ENCODE data around the gene ZNF587B. TPM values are rescaled to one million over a fixed set of nuclear protein-coding genes. Genes with fewer than 3 reads are reported as not detected.
"Not testable (repeated sequence)": the region's sequence is repeated elsewhere in the genome, so short reads cannot be mapped to it uniquely, and the experiment has no call there.

ZNF587B gene
- total and polyA plus RNA-seq, 5 donors = 4.3 to 9.3 (median 6.4) TPM

- ATAC-seq (peak; percentile 89 to 92), DNase-seq (peak; percentile 86 to 91 (median 88))
These were observed 10.5 kb upstream of the ZNF587B start for GRCh38 chr19:57819475-57820148.

GRCh38 chr19:57820599-57820998 lies 9.5 kb upstream of the ZNF587B start:
- Histone ChIP-seq H3K27ac (ENCODE audit: low read length) (no peak overlapping the region), H3K27me3 (ENCODE audit: control insufficient read depth, insufficient read depth) (no peaks in the 10 kb centered on the region), H3K9me3 (ENCODE audit: control insufficient read depth, low read length) (no peaks in the 10 kb centered on the region), H3K4me1 (ENCODE audit: control insufficient read depth, insufficient read depth, low read length) (peaks cover 5% of the 10 kb centered on the region), H3K4me3 (ENCODE audit: low read length) (peak overlapping the region; percentile 98)
- intact Hi-C loops (cut with DNase I) = no loop called here
- 75% methylated on average over 6 of the region's 6 CpGs for WGBS
- ATAC-seq (no peak), DNase-seq (no peak)

More at GRCh38 chr19:57819475-57820148, 10.5 kb upstream of the ZNF587B start:
- Histone ChIP-seq H3K9me3 (ENCODE audit: control insufficient read depth, low read length) (no peaks in the 10 kb centered on the region), H3K27ac (ENCODE audit: low read length) (peak overlapping the region; percentile 91), H3K4me3 (ENCODE audit: low read length) (peak overlapping the region; percentile 98), H3K4me1 (ENCODE audit: control insufficient read depth, insufficient read depth, low read length) (peaks cover 5% of the 10 kb centered on the region), H3K27me3 (ENCODE audit: control insufficient read depth, insufficient read depth) (no peaks in the 10 kb centered on the region)
- intact Hi-C loops (cut with DNase I) = no loop called here
- WGBS = under 1% methylated on average over 44 of the region's 44 CpGs

DNA sequence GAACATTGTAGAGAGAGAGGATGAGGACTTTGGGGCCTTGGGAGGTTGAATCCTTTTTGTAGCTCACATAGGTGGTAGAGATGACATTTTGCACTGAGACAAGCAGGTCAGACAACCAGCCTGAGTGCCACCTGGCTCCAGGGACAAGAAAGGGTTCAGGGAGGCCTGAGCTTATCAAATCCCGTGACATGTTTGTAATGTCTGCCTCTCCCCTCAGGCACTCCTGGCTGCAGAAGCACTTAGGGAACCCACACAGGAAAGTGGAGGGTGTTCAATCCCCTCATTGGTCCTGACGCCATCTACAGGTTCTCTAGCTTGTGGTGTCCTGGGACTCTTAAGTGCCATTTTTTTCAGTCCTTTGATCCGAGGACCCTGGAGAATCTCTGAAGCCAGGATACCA lies 9.0 kb upstream of the ZNF587B start:
- ATAC-seq; H3K9me3 ChIP-seq (ENCODE audit: control insufficient read depth, low read length); H3K27ac ChIP-seq (ENCODE audit: low read length); intact Hi-C loops (cut with DNase I); H3K27me3 ChIP-seq (ENCODE audit: control insufficient read depth, insufficient read depth); H3K4me1 ChIP-seq (ENCODE audit: control insufficient read depth, insufficient read depth, low read length); H3K4me3 ChIP-seq (ENCODE audit: low read length); DNase-seq: not testable (repeated sequence)
- 55% methylated on average over 3 of the region's 3 CpGs for WGBS

DNA sequence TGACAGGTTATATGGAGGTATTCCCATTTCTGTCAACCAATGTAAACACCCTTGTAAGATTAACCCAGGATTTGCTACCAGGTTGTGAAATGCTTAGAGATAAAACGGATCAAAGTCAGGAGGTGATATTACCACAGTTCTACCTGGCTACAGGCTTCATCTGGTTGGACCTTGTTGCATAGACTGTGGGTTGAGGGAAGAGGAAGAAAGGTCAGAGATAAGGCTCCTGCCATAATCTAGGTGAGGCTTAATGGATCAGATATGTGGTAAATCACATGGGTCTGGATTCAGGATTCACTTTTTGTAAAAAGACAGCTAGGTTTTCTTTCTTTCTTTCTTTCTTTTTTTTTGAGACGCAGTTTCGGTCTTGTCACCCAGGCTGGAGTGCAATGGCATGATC lies 8.6 kb upstream of the ZNF587B start:
- ATAC-seq; intact Hi-C loops (cut with DNase I); H3K9me3 ChIP-seq (ENCODE audit: control insufficient read depth, low read length); H3K4me1 ChIP-seq (ENCODE audit: control insufficient read depth, insufficient read depth, low read length); H3K27ac ChIP-seq (ENCODE audit: low read length); DNase-seq; H3K27me3 ChIP-seq (ENCODE audit: control insufficient read depth, insufficient read depth); H3K4me3 ChIP-seq (ENCODE audit: low read length): not testable (repeated sequence)
- 98% methylated on average over 3 of the region's 3 CpGs for WGBS

GRCh38 chr19:57823155-57823554 lies 6.9 kb upstream of the ZNF587B start:
- intact Hi-C loops (cut with DNase I); H3K9me3 ChIP-seq (ENCODE audit: control insufficient read depth, low read length); H3K27ac ChIP-seq (ENCODE audit: low read length); H3K4me1 ChIP-seq (ENCODE audit: control insufficient read depth, insufficient read depth, low read length); H3K4me3 ChIP-seq (ENCODE audit: low read length); ATAC-seq; H3K27me3 ChIP-seq (ENCODE audit: control insufficient read depth, insufficient read depth); DNase-seq: not testable (repeated sequence)
- 70% methylated on average over 2 of the region's 2 CpGs for WGBS

DNA sequence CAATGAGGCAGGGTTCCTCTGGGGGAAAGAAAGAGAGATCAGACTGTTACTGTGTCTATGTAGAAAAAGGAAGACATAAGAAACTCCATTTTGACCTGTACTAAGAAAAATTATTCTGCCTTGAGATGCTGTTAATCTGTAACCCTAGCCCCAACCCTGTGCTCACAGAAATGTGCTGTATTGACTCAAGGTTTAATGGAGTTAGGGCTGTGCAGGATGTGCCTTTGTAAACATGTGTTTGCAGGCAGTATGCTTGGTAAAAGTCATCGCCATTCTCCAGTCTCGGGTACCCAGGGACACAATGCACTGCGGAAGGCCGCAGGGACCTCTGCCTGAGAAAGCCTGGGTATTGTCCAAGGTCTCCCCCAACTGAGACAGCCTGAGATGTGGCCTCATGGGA lies 6.5 kb upstream of the ZNF587B start:
- H3K4me1 ChIP-seq (ENCODE audit: control insufficient read depth, insufficient read depth, low read length); H3K9me3 ChIP-seq (ENCODE audit: control insufficient read depth, low read length); DNase-seq; intact Hi-C loops (cut with DNase I); H3K27ac ChIP-seq (ENCODE audit: low read length); H3K4me3 ChIP-seq (ENCODE audit: low read length); ATAC-seq; H3K27me3 ChIP-seq (ENCODE audit: control insufficient read depth, insufficient read depth): not testable (repeated sequence)
- WGBS = 78% methylated on average over 4 of the region's 4 CpGs

GRCh38 chr19:57825511-57825910 lies 4.6 kb upstream of the ZNF587B start:
- H3K4me1 ChIP-seq (ENCODE audit: control insufficient read depth, insufficient read depth, low read length) = peaks cover 4% of the 10 kb centered on the region
- intact Hi-C loops (cut with DNase I) = no loop called here
- no peaks in the 10 kb centered on the region for H3K27me3 ChIP-seq (ENCODE audit: control insufficient read depth, insufficient read depth)
- no peak overlapping the region for H3K27ac ChIP-seq (ENCODE audit: low read length)
- WGBS = 84% methylated on average over 6 of the region's 6 CpGs
- no peak for ATAC-seq
- H3K4me3 ChIP-seq (ENCODE audit: low read length) = no peak overlapping the region
- no peaks in the 10 kb centered on the region for H3K9me3 ChIP-seq (ENCODE audit: control insufficient read depth, low read length)
- DNase-seq = no peak

GRCh38 chr19:57829316-57829715 lies 783 bp upstream of the ZNF587B start:
- H3K9me3 ChIP-seq (ENCODE audit: control insufficient read depth, low read length) = no peaks in the 10 kb centered on the region
- ATAC-seq = no peak
- 38% methylated on average over 5 of the region's 5 CpGs for WGBS
- intact Hi-C loops (cut with DNase I) = no loop called here
- DNase-seq = no peak
- no peaks in the 10 kb centered on the region for H3K27me3 ChIP-seq (ENCODE audit: control insufficient read depth, insufficient read depth)
- H3K27ac ChIP-seq (ENCODE audit: low read length) = peak overlapping the region; percentile 6
- H3K4me1 ChIP-seq (ENCODE audit: control insufficient read depth, insufficient read depth, low read length) = no peaks in the 10 kb centered on the region
- H3K4me3 ChIP-seq (ENCODE audit: low read length) = no peak overlapping the region

GRCh38 chr19:57836991-57837390 lies 6.9 kb downstream of the ZNF587B start:
- H3K4me3 ChIP-seq (ENCODE audit: low read length); H3K27me3 ChIP-seq (ENCODE audit: control insufficient read depth, insufficient read depth); intact Hi-C loops (cut with DNase I); H3K4me1 ChIP-seq (ENCODE audit: control insufficient read depth, insufficient read depth, low read length); H3K9me3 ChIP-seq (ENCODE audit: control insufficient read depth, low read length); H3K27ac ChIP-seq (ENCODE audit: low read length); DNase-seq; ATAC-seq: not testable (repeated sequence)
- 90% methylated on average over 5 of the region's 5 CpGs for WGBS

DNA sequence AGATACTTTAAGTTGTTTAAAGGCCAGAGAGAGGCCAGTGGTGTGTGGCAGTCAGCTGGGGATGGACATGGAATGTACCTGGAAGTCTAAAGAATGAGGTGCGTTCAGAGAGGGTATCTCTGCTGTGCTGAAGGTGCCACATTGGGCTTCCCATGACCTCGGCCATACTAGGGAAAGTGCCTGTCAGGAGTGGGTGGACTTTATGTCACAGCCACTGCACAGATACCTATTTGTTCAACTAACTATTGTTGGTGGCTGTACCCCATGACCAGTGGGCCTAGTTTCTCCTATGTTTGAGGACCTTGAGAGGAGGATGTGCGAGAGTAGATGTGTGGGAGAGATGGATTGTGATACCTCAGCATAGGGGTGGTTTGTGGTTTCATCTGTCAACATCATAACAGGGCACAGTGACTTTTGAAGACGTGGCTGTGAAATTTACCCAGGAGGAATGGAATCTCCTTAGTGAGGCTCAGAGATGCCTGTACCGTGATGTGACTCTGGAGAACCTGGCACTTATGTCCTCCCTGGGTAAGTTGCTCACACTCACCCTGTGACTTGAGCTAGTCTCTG lies 8.6 kb downstream of the ZNF587B start:
- ATAC-seq; H3K27ac ChIP-seq (ENCODE audit: low read length); H3K4me3 ChIP-seq (ENCODE audit: low read length); H3K4me1 ChIP-seq (ENCODE audit: control insufficient read depth, insufficient read depth, low read length); DNase-seq; intact Hi-C loops (cut with DNase I); H3K9me3 ChIP-seq (ENCODE audit: control insufficient read depth, low read length); H3K27me3 ChIP-seq (ENCODE audit: control insufficient read depth, insufficient read depth): not testable (repeated sequence)
- 89% methylated on average over 5 of the region's 5 CpGs for WGBS

GRCh38 chr19:57841122-57841763 lies 11.1 kb downstream of the ZNF587B start:
- Histone ChIP-seq H3K4me3 (ENCODE audit: low read length) (no peak overlapping the region), H3K9me3 (ENCODE audit: control insufficient read depth, low read length) (no peaks in the 10 kb centered on the region), H3K27me3 (ENCODE audit: control insufficient read depth, insufficient read depth) (no peaks in the 10 kb centered on the region), H3K27ac (ENCODE audit: low read length) (no peak overlapping the region), H3K4me1 (ENCODE audit: control insufficient read depth, insufficient read depth, low read length) (no peaks in the 10 kb centered on the region)
- DNase-seq = no peak
- intact Hi-C loops (cut with DNase I) = no loop called here
- 63% methylated on average over 6 of the region's 6 CpGs for WGBS
- ATAC-seq = no peak

Measured in right cardiac atrium (tissue), 5 donors.